Urinary bladder (tissue), 4 donors: ENCODE results near the gene CFAP99. TPM values are rescaled to one million over a fixed set of nuclear protein-coding genes. Genes with fewer than 3 reads are reported as not detected.
A peak's percentile ranks its signal among the peaks of the same experiment; 100 is the strongest.
"Not testable (repeated sequence)": the region's sequence is repeated elsewhere in the genome, so short reads cannot be mapped to it uniquely, and the experiment has no call there.

Source experiments
- DNase-seq: peaks from one replicate; pipeline ENCODE4 v3.0.0-alpha.2; 2015; ENCODE audit errors: extremely low spot score
- H3K27ac ChIP-seq: one replicate; pipeline ENCODE4 v1.5.1; 2013; ENCODE audit warnings: low read depth, mild to moderate bottlenecking, moderate library complexity
- H3K36me3 ChIP-seq: one replicate; pipeline ENCODE4 v1.6.1; 2013; ENCODE audit warnings: mild to moderate bottlenecking, moderate library complexity; ENCODE audit not compliant: insufficient read depth
- H3K4me1 ChIP-seq: one replicate; pipeline ENCODE4 v1.6.1; 2013; ENCODE audit warnings: mild to moderate bottlenecking, moderate library complexity; ENCODE audit not compliant: insufficient read depth
- H3K4me3 ChIP-seq: one replicate; pipeline ENCODE4 v1.5.1; 2013; ENCODE audit warnings: low read depth, low read length
- WGBS: extraction: QIAGEN DNeasy Blood & Tissue Kit; methylation state at CpG from one replicate; pipeline ENCODE4 v1.1.7; 2013; 5-methylcytosine and 5-hydroxymethylcytosine counted together
- polyA plus RNA-seq: library from polyadenylated mRNA; stranded (reverse); fragments of 200-250 nt; gene quantifications from one replicate; pipeline ENCODE4 v1.2.3, GENCODE V29; 2013
- total RNA-seq: library from RNA; depleted of rRNA; stranded (reverse); fragments of >200 nt; gene quantifications from one replicate; pipeline ENCODE4 v1.2.3, GENCODE V29; 2014
- donor health status: healthy with polysubstance abuse.
- donor health status: healthy.

CFAP99 gene
- total RNA-seq (not detected), polyA plus RNA-seq (0.06 TPM)

GRCh38 chr4:2418650-2419571 lies at the start of gene CFAP99:
TSS of gene CFAP99 (plus strand) at chr4:2418955.
- 1% methylated on average over 94 of the region's 94 CpGs for WGBS
- H3K27ac ChIP-seq: no peak within 1 kb of the TSS
- DNase-seq: peak; percentile 85
- H3K36me3 ChIP-seq: no peaks in the 10 kb centered on the region
- H3K4me1 ChIP-seq: no peaks in the 10 kb centered on the region
- peak within 1 kb of the TSS; percentile 71 for H3K4me3 ChIP-seq

- Histone ChIP-seq H3K4me1 (no peaks in the 10 kb centered on the region), H3K4me3 (no peak overlapping the region), H3K27ac (no peak overlapping the region), H3K36me3 (no peaks in the 10 kb centered on the region)
- no peak for DNase-seq
- 86% methylated on average over 26 of the region's 26 CpGs for WGBS
Measured at GRCh38 chr4:2370597-2371320, 48.0 kb upstream of the CFAP99 start.

- WGBS: 73% methylated on average over 27 of the region's 27 CpGs
- H3K36me3 ChIP-seq: no peaks in the 10 kb centered on the region
Measured at GRCh38 chr4:2371765-2372487, 46.8 kb upstream of the CFAP99 start.

GRCh38 chr4:2372488-2373030 lies 46.2 kb upstream of the CFAP99 start:
- 88% methylated on average over 14 of the region's 14 CpGs for WGBS
- no peaks in the 10 kb centered on the region for H3K4me1 ChIP-seq
- no peaks in the 10 kb centered on the region for H3K36me3 ChIP-seq
- no peak overlapping the region for H3K4me3 ChIP-seq
- H3K27ac ChIP-seq: no peak overlapping the region
- no peak for DNase-seq

More at GRCh38 chr4:2371765-2372487, 46.8 kb upstream of the CFAP99 start:
- Histone ChIP-seq H3K27ac (no peak overlapping the region), H3K4me3 (no peak overlapping the region), H3K4me1 (no peaks in the 10 kb centered on the region)
- no peak for DNase-seq

- H3K36me3 ChIP-seq: no peaks in the 10 kb centered on the region
- WGBS: 80% methylated on average over 7 of the region's 7 CpGs
- H3K27ac ChIP-seq: no peak overlapping the region
- H3K4me3 ChIP-seq: no peak overlapping the region
- no peaks in the 10 kb centered on the region for H3K4me1 ChIP-seq
- no peak for DNase-seq
Measured at GRCh38 chr4:2373532-2373931, 45.2 kb upstream of the CFAP99 start.

GRCh38 chr4:2375427-2375826 lies 43.3 kb upstream of the CFAP99 start:
- 70% methylated on average over 10 of the region's 10 CpGs for WGBS
- H3K4me1 ChIP-seq: no peaks in the 10 kb centered on the region
- no peak for DNase-seq
- no peak overlapping the region for H3K4me3 ChIP-seq
- H3K36me3 ChIP-seq: no peaks in the 10 kb centered on the region
- no peak overlapping the region for H3K27ac ChIP-seq

- no peak for DNase-seq
- H3K36me3 ChIP-seq: no peaks in the 10 kb centered on the region
- no peak overlapping the region for H3K27ac ChIP-seq
- 52% methylated on average over 14 of the region's 14 CpGs for WGBS
- H3K4me1 ChIP-seq: no peaks in the 10 kb centered on the region
- H3K4me3 ChIP-seq: no peak overlapping the region
Measured at GRCh38 chr4:2377241-2377640, 41.5 kb upstream of the CFAP99 start.

GRCh38 chr4:2378401-2378800 lies 40.4 kb upstream of the CFAP99 start:
- H3K4me1 ChIP-seq: no peaks in the 10 kb centered on the region
- DNase-seq: no peak
- H3K27ac ChIP-seq: no peak overlapping the region
- WGBS: 69% methylated on average over 5 of the region's 5 CpGs
- H3K36me3 ChIP-seq: no peaks in the 10 kb centered on the region
- H3K4me3 ChIP-seq: no peak overlapping the region

GRCh38 chr4:2378898-2379297 lies 39.9 kb upstream of the CFAP99 start:
- no peaks in the 10 kb centered on the region for H3K36me3 ChIP-seq
- WGBS: 60% methylated on average over 3 of the region's 3 CpGs
- H3K4me3 ChIP-seq: no peak overlapping the region
- no peak overlapping the region for H3K27ac ChIP-seq
- DNase-seq: no peak
- no peaks in the 10 kb centered on the region for H3K4me1 ChIP-seq

GRCh38 chr4:2380589-2380988 lies 38.2 kb upstream of the CFAP99 start:
- H3K4me1 ChIP-seq, H3K27ac ChIP-seq, H3K36me3 ChIP-seq, DNase-seq, H3K4me3 ChIP-seq: not testable (repeated sequence)
- WGBS: 86% methylated on average over 6 of the region's 6 CpGs

- H3K4me3 ChIP-seq, DNase-seq, H3K27ac ChIP-seq, H3K36me3 ChIP-seq, H3K4me1 ChIP-seq: not testable (repeated sequence)
- 69% methylated on average over 7 of the region's 7 CpGs for WGBS
Measured at GRCh38 chr4:2382769-2383202, 36.0 kb upstream of the CFAP99 start.

GRCh38 chr4:2383220-2383631 lies 35.5 kb upstream of the CFAP99 start:
- H3K27ac ChIP-seq, H3K36me3 ChIP-seq, DNase-seq, H3K4me1 ChIP-seq, H3K4me3 ChIP-seq: not testable (repeated sequence)
- 84% methylated on average over 8 of the region's 8 CpGs for WGBS

- H3K36me3 ChIP-seq: no peaks in the 10 kb centered on the region
- DNase-seq: no peak
- WGBS: 89% methylated on average over 5 of the region's 5 CpGs
- no peak overlapping the region for H3K27ac ChIP-seq
- no peaks in the 10 kb centered on the region for H3K4me1 ChIP-seq
- H3K4me3 ChIP-seq: no peak overlapping the region
Measured at GRCh38 chr4:2383760-2384159, 35.0 kb upstream of the CFAP99 start.
